ENCODE results near the gene ZC3HAV1L.
"Not testable (repeated sequence)": the region's sequence is repeated elsewhere in the genome, so short reads cannot be mapped to it uniquely, and the experiment has no call there.

ZC3HAV1L gene

DNA sequence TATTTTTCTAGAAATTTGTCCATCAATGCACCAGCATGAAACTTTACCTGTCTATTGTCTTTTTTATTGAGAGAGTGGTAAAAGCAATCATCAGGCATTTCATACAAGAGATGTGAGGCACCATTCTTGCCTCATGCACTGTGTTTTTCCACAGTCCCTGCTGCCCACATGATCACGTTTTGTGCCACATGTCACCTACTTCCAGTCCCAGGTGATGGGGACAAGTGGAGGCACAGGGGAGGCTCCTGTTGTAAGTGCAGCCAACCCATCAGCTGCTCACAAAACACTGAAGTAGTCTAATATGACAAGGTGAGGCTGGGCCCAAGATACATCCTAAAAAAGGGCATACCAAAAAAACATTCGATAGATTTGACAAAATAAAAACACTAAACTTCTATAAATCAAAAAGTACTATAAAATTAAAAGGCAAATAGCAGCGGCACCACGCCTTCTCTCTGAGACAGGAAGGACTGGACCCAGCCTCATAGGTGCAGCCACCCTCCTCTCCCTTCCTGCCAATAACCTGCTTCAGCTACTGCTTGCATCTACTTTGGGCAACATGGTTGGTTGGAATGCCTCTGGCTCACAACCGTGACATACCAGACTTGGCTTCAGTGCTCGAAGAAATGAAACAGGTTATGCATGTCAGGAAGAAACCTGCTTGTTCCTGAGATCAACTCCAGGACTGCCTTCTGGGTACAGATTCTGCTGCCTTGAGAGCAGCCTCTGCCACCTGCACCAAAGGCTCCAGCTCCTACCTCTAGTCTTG, 2.3 kb downstream of the ZC3HAV1L start:
- DNase-seq (ENCODE audit: low read depth): no peak
- TF ChIP-seq, protein P1, sequence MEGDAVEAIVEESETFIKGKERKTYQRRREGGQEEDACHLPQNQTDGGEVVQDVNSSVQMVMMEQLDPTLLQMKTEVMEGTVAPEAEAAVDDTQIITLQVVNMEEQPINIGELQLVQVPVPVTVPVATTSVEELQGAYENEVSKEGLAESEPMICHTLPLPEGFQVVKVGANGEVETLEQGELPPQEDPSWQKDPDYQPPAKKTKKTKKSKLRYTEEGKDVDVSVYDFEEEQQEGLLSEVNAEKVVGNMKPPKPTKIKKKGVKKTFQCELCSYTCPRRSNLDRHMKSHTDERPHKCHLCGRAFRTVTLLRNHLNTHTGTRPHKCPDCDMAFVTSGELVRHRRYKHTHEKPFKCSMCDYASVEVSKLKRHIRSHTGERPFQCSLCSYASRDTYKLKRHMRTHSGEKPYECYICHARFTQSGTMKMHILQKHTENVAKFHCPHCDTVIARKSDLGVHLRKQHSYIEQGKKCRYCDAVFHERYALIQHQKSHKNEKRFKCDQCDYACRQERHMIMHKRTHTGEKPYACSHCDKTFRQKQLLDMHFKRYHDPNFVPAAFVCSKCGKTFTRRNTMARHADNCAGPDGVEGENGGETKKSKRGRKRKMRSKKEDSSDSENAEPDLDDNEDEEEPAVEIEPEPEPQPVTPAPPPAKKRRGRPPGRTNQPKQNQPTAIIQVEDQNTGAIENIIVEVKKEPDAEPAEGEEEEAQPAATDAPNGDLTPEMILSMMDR (conservative IDR thresholded peaks at IDR 0.05; ENCODE audit: low read length): no peak
- peak overlapping the region; percentile 16 for H3K4me3 ChIP-seq (ENCODE audit: low read length)

DNA sequence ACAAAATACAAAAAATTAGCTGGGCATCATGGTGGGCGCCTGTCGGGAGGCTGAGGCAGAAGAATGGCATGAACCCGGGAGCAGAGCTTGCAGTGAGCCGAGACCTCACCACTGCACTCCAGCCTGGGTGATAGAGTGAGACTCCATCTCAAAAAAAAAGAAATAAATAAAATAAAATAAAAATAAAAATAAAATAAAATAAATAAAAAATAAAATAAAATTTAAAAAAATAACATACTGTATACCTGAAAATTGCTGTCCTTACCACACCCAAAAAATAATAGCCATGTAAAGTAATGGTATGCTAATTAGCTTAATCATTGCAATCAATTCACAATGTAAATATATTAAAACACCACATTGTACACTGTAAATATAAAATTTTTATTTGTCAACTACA, 3.4 kb downstream of the ZC3HAV1L start:
- no peak overlapping the region for H3K4me3 ChIP-seq (ENCODE audit: low read length)
- no peak for DNase-seq (ENCODE audit: low read depth)
- TF ChIP-seq, protein P1 (conservative IDR thresholded peaks at IDR 0.05; ENCODE audit: low read length): no peak

- DNase-seq (ENCODE audit: low read depth): no peak
- no peak overlapping the region for H3K4me3 ChIP-seq (ENCODE audit: low read length)
- TF ChIP-seq, protein P1 (conservative IDR thresholded peaks at IDR 0.05; ENCODE audit: low read length): no peak
Measured at GRCh38 chr7:139029353-139029752, 6.5 kb downstream of the ZC3HAV1L start.

GRCh38 chr7:139026551-139026950, 9.3 kb downstream of the ZC3HAV1L start:
- TF ChIP-seq, protein P1 (conservative IDR thresholded peaks at IDR 0.05; ENCODE audit: low read length): no peak
- no peak overlapping the region for H3K4me3 ChIP-seq (ENCODE audit: low read length)
- DNase-seq (ENCODE audit: low read depth): no peak

- DNase-seq (ENCODE audit: low read depth); H3K4me3 ChIP-seq (ENCODE audit: low read length): not testable (repeated sequence)
Measured at GRCh38 chr7:139025861-139026260, 10.0 kb downstream of the ZC3HAV1L start.

DNA sequence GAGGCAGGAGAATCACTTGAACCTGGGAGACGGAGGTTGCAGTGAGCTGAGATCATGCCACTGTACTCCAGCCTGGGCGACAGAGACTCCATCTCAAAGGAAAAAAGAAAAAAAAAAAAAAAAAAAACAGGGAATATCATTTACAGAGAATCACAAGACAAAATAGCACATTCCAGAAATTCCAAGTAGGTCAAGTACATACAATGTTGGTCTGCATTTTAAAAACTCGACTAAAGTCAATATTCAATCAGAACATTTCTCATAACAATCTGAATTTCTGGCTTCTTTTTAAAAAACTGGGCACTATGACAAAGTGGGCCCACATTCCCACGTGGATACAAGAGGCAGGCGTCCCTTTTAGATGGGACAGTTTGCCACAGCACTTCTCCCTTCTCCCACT, 12.8 kb downstream of the ZC3HAV1L start:
- TF ChIP-seq, protein P1 (conservative IDR thresholded peaks at IDR 0.05; ENCODE audit: low read length): no peak
- no peak overlapping the region for H3K4me3 ChIP-seq (ENCODE audit: low read length)
- DNase-seq (ENCODE audit: low read depth): peak; percentile 37

DNA sequence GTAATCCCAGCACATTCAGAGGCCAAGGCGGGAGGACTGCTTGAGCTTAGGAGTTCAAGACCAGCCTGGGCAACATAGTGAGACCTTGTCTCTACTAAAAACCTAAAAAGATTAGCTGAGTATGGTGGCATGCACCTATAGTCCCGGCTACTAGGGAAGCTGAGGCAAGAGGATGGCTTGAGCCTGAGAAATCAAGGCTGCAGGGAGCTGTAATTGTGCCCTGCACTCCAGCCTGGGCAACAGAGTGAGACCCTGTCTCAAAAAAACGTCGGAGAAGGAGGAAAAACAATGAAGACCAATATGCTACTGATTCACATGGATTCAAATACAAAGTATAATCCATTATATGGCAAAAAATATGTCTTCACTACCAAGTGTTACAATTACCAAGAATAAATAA, 13.6 kb downstream of the ZC3HAV1L start:
- H3K4me3 ChIP-seq (ENCODE audit: low read length): no peak overlapping the region
- no peak for DNase-seq (ENCODE audit: low read depth)
- TF ChIP-seq, protein P1 (conservative IDR thresholded peaks at IDR 0.05; ENCODE audit: low read length): no peak
